Lower lobe of right lung (tissue), 2 donors: ENCODE results near the gene ST6GALNAC3. TPM values are rescaled to one million over a fixed set of nuclear protein-coding genes. Genes with fewer than 3 reads are reported as not detected.

Source experiments
- ATAC-seq, 2 donors: fragments of 200-7000 bp; cut with Tn5 transposase; one replicate each; pipeline ENCODE4 v1.9.1; 2020 to 2022; ENCODE audit warnings: mild to moderate bottlenecking in 2 of 2, moderate library complexity in 2 of 2
- DNase-seq: peaks from one replicate; pipeline ENCODE4 v3.0.0-alpha.2; 2020
- H3K27ac ChIP-seq: fragments of 200-600 bp; one replicate; pipeline ENCODE4 v1.8.0; 2022
- H3K27me3 ChIP-seq: fragments of 200-600 bp; one replicate; pipeline ENCODE4 v1.8.0; 2022; ENCODE audit warnings: low read depth
- H3K36me3 ChIP-seq: fragments of 200-600 bp; one replicate; pipeline ENCODE4 v1.8.0; 2022; ENCODE audit warnings: mild to moderate bottlenecking
- H3K4me1 ChIP-seq: fragments of 200-600 bp; one replicate; pipeline ENCODE4 v1.8.0; 2022
- H3K4me3 ChIP-seq: fragments of 200-600 bp; one replicate; pipeline ENCODE4 v1.8.0; 2022; ENCODE audit warnings: mild to moderate bottlenecking
- H3K9me3 ChIP-seq: fragments of 200-600 bp; one replicate; pipeline ENCODE4 v1.8.0; 2022
- intact Hi-C: fragments of 100-400 bp; cut with DNase I; formaldehyde crosslinking; loops from one replicate; pipeline ENCODE4 v1.11.0; 2022
- total RNA-seq: library from RNA; stranded (reverse); fragmentation: NEBNext Ultra II Directional; extraction: Animal tissue kit (Norgen Biotek cat#: 25700); gene quantifications from one replicate; pipeline ENCODE4 v1.2.1, GENCODE V29; 2021
- TF ChIP-seq, protein P1 (sequence below): fragments of 200-600 bp; IDR thresholded peaks from one replicate; pipeline ENCODE4 v1.8.0; 2022; ENCODE audit warnings: antibody characterized with exemption, mild to moderate bottlenecking
- donor health status: DM: no; HTN: yes; CAD: no; lungs with severe emphysema.

The ST6GALNAC3 gene
- total RNA-seq, 1 donor from 2014 or later, result 8.8 TPM

DNA sequence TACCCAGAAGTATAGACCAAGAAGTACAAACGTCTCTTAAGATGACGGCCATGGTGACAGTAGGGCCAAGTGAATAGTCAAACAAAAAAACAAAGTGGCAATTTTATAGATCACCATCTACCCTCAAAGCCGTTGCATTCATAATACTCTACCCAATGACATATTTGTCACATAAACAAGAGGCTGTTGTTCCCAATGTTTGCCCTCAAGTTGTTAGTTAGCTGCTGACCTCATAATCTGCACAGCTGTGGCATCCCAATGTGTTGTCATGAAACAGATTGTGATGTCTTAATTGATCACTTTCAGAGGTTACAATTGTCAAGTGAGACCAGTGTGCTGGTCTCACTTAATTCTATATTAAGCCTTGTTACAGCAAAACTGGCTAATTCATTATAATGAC is 333.8 kb downstream of the ST6GALNAC3 start:
- no peak overlapping the region for H3K27ac ChIP-seq
- no peaks in the 10 kb centered on the region for H3K36me3 ChIP-seq
- DNase-seq (no peak), ATAC-seq (no peak)
- no peaks in the 10 kb centered on the region for H3K9me3 ChIP-seq
- intact Hi-C loops, result no loop called here
- no peaks in the 10 kb centered on the region for H3K4me1 ChIP-seq
- H3K4me3 ChIP-seq, result no peak overlapping the region
- no peaks in the 10 kb centered on the region for H3K27me3 ChIP-seq
- TF ChIP-seq, protein P1, sequence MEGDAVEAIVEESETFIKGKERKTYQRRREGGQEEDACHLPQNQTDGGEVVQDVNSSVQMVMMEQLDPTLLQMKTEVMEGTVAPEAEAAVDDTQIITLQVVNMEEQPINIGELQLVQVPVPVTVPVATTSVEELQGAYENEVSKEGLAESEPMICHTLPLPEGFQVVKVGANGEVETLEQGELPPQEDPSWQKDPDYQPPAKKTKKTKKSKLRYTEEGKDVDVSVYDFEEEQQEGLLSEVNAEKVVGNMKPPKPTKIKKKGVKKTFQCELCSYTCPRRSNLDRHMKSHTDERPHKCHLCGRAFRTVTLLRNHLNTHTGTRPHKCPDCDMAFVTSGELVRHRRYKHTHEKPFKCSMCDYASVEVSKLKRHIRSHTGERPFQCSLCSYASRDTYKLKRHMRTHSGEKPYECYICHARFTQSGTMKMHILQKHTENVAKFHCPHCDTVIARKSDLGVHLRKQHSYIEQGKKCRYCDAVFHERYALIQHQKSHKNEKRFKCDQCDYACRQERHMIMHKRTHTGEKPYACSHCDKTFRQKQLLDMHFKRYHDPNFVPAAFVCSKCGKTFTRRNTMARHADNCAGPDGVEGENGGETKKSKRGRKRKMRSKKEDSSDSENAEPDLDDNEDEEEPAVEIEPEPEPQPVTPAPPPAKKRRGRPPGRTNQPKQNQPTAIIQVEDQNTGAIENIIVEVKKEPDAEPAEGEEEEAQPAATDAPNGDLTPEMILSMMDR, result no peak

DNA sequence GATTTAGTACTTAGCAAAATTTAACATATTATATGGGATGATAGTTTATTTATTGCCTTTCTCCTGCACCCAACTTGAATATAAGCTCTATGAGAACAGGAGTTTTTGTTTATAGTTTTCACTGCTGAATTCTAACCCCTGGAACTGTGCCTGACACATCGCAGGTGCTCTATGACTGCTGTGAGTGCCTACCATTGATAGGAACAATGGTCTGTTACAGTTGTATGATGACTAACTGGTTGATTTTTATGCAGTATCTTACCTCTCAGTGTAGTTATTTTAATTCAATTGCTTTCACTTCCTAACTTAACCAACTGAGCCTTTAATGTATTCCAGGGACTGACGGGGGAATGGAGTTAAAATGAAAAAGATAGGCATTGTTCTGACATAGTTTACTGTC is 336.0 kb downstream of the ST6GALNAC3 start:
- DNase-seq (no peak), ATAC-seq (no peak)
- H3K9me3 ChIP-seq, result no peaks in the 10 kb centered on the region
- no peaks in the 10 kb centered on the region for H3K27me3 ChIP-seq
- H3K27ac ChIP-seq, result no peak overlapping the region
- no peaks in the 10 kb centered on the region for H3K36me3 ChIP-seq
- H3K4me3 ChIP-seq, result no peak overlapping the region
- no peaks in the 10 kb centered on the region for H3K4me1 ChIP-seq
- TF ChIP-seq, protein P1, result no peak
- intact Hi-C loops, result no loop called here

DNA sequence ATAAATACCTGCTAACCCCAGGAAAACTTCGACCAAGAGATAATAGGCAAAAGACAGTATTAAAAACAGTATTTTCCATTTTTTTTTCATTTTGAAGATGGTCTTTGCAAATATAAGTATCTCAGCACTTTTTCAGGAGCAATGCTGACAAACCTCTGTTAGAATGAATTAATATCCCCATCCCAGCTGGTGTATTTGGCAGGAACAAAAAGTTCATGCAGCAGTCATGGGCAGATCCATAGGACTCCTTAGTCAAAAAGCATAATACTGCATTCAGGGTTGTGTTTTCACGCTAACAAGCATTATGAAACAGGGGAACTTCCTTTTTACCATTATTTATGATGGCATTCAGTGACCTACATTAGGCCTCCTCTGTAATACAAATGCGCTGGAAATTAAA is 344.0 kb downstream of the ST6GALNAC3 start:
- DNase-seq (no peak), ATAC-seq (no peak)
- no peak overlapping the region for H3K4me3 ChIP-seq
- H3K27ac ChIP-seq, result no peak overlapping the region
- intact Hi-C loops, result no loop called here
- no peaks in the 10 kb centered on the region for H3K27me3 ChIP-seq
- TF ChIP-seq, protein P1, result no peak
- no peaks in the 10 kb centered on the region for H3K4me1 ChIP-seq
- no peaks in the 10 kb centered on the region for H3K36me3 ChIP-seq
- no peaks in the 10 kb centered on the region for H3K9me3 ChIP-seq

DNA sequence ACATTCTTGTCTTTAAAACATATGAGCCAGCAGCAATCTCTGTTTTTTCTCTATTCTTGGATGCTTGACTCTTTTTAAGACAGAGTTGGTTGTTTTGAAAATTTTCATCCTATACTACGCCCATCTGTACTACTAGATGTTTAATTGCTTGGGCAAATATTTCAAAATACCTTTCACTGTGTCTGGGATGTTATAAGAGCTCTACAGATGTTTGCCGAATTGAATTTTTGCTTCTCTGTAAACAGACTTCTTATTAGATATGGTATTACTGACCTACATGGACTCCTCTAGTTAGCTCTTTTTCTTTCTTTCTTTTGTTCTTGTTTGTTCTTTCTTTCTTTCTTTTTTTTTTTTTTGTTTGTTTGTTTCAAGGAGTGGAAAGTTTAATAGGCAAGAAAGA is 345.1 kb downstream of the ST6GALNAC3 start:
- Histone ChIP-seq H3K27me3 (no peaks in the 10 kb centered on the region), H3K36me3 (no peaks in the 10 kb centered on the region), H3K4me1 (no peaks in the 10 kb centered on the region), H3K9me3 (no peaks in the 10 kb centered on the region), H3K27ac (no peak overlapping the region), H3K4me3 (no peak overlapping the region)
- intact Hi-C loops, result no loop called here
- DNase-seq, result no peak
- peak in 1 of 2 donors; percentile 61 for ATAC-seq
- TF ChIP-seq, protein P1, result no peak

DNA sequence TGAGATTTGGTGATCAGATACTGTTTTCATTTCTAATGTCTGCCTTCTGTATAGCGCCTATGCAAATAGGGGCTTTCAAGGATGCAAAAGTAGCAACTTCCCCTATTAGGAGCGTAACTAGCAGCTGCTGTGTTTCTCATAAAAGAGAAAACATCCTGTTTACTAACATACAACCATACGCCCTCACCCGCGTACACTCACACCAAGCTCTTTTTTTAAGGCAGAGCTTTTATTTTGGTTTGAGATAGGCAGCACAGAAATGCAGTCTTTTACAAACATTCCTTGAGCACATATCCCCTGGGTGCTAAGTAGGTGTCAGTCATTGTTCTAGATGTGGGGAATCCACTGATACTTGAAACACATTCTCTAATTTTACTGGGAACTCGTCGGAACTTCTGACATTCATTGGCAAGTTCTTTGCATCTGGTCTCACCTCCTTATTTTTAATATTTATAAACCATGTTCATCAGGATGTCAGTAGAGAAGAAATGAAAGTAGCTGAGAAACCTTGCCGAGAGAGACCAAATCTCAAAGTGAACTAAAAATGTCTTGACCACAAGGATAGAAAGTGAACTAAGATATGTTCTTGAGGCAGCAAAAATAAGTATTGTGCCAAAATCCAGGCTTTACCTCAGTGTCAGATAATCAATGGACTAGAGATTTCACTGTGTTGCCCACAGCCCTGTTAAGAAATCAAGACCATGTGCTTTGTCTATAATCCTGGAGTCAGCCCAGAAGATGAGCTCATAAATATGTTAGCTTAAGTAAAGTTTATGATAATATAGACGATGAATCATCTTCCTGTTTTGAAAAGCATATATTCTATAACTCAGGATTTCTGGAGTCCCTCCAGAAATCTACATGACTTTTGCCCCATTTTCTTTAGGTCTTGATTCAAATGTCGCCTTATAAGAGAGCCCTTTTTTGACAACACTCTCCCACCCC is 350.9 kb downstream of the ST6GALNAC3 start:
- Histone ChIP-seq H3K4me1 (no peaks in the 10 kb centered on the region), H3K4me3 (no peak overlapping the region), H3K36me3 (no peaks in the 10 kb centered on the region), H3K27ac (no peak overlapping the region), H3K9me3 (no peaks in the 10 kb centered on the region), H3K27me3 (no peaks in the 10 kb centered on the region)
- TF ChIP-seq, protein P1, result no peak
- intact Hi-C loops, result no loop called here
- DNase-seq, result no peak
- ATAC-seq, result no peak
